Stromal cell of bone marrow (primary cell): ENCODE measurements around the gene TRAPPC1.
A peak's percentile ranks its signal among the peaks of the same experiment; 100 is the strongest.
"Not testable (repeated sequence)": the region's sequence is repeated elsewhere in the genome, so short reads cannot be mapped to it uniquely, and the experiment has no call there.

ENCODE experiments used
- DNase-seq: peaks from one replicate; pipeline ENCODE4 v3.0.0-alpha.2; 2012; ENCODE audit warnings: low read depth

TRAPPC1 gene

GRCh38 chr17:7931709-7932482 lies at the start of gene TRAPPC1, which contains the start of gene CNTROB:
TSS of gene TRAPPC1 (minus strand) at chr17:7931946. CDS start at chr17:7931829, 117 bp downstream.
TSS of gene CNTROB (plus strand) at chr17:7932206. CDS start at chr17:7933080, 874 bp downstream.
- peak; percentile 98 for DNase-seq

GRCh38 chr17:7977805-7978204 lies 46.1 kb upstream of the TRAPPC1 start:
- no peak for DNase-seq

GRCh38 chr17:7977039-7977438 lies 45.3 kb upstream of the TRAPPC1 start:
- no peak for DNase-seq

GRCh38 chr17:7974638-7975131 lies 42.9 kb upstream of the TRAPPC1 start:
- DNase-seq = no peak

GRCh38 chr17:7972131-7972785 lies 40.5 kb upstream of the TRAPPC1 start:
- no peak for DNase-seq

GRCh38 chr17:7971651-7972050 lies 39.9 kb upstream of the TRAPPC1 start:
- DNase-seq = no peak

GRCh38 chr17:7969433-7969832 lies 37.7 kb upstream of the TRAPPC1 start:
- no peak for DNase-seq

- DNase-seq = no peak
Observed at GRCh38 chr17:7967751-7968150, 36.0 kb upstream of the TRAPPC1 start.

- DNase-seq = no peak
Observed at GRCh38 chr17:7961421-7961820, 29.7 kb upstream of the TRAPPC1 start.

GRCh38 chr17:7959503-7960253 lies 27.9 kb upstream of the TRAPPC1 start:
- DNase-seq = no peak

GRCh38 chr17:7956228-7956965 lies 24.7 kb upstream of the TRAPPC1 start:
- DNase-seq = peak; percentile 2

GRCh38 chr17:7955414-7956227 lies 23.9 kb upstream of the TRAPPC1 start:
- DNase-seq = peak; percentile 34

- not testable (repeated sequence) for DNase-seq
Observed at GRCh38 chr17:7953266-7953665, 21.5 kb upstream of the TRAPPC1 start.

GRCh38 chr17:7951143-7951792 lies 19.5 kb upstream of the TRAPPC1 start:
- DNase-seq = no peak

GRCh38 chr17:7950578-7950977 lies 18.8 kb upstream of the TRAPPC1 start:
- no peak for DNase-seq

- peak; percentile 8 for DNase-seq
Observed at GRCh38 chr17:7947651-7948050, 15.9 kb upstream of the TRAPPC1 start.

- no peak for DNase-seq
Observed at GRCh38 chr17:7946441-7946840, 14.7 kb upstream of the TRAPPC1 start.

- no peak for DNase-seq
Observed at GRCh38 chr17:7945651-7946050, 13.9 kb upstream of the TRAPPC1 start.

- DNase-seq = no peak
Observed at GRCh38 chr17:7944326-7944725, 12.6 kb upstream of the TRAPPC1 start.

GRCh38 chr17:7943291-7943690 lies 11.5 kb upstream of the TRAPPC1 start:
- DNase-seq = no peak
